ENCODE data around the gene VAMP2. TPM values are rescaled to one million over a fixed set of nuclear protein-coding genes. Genes with fewer than 3 reads are reported as not detected.

VAMP2 gene
- total RNA-seq, 1 donor from 2014 or later: 44.7 TPM

- H3K9me3 Mint-ChIP-seq: no peaks in the 10 kb centered on the region
- DNase-seq (ENCODE audit: extremely low spot score, unreplicated experiment): no peak
- H3K4me3 Mint-ChIP-seq: no peak overlapping the region
- no peaks in the 10 kb centered on the region for H3K36me3 Mint-ChIP-seq
- H3K27me3 Mint-ChIP-seq: peaks cover 4% of the 10 kb centered on the region
- peaks cover under 1% of the 10 kb centered on the region for H3K4me1 Mint-ChIP-seq (ENCODE audit: unreplicated experiment)
- H3K27ac Mint-ChIP-seq: no peak overlapping the region
- TF ChIP-seq, protein P1, sequence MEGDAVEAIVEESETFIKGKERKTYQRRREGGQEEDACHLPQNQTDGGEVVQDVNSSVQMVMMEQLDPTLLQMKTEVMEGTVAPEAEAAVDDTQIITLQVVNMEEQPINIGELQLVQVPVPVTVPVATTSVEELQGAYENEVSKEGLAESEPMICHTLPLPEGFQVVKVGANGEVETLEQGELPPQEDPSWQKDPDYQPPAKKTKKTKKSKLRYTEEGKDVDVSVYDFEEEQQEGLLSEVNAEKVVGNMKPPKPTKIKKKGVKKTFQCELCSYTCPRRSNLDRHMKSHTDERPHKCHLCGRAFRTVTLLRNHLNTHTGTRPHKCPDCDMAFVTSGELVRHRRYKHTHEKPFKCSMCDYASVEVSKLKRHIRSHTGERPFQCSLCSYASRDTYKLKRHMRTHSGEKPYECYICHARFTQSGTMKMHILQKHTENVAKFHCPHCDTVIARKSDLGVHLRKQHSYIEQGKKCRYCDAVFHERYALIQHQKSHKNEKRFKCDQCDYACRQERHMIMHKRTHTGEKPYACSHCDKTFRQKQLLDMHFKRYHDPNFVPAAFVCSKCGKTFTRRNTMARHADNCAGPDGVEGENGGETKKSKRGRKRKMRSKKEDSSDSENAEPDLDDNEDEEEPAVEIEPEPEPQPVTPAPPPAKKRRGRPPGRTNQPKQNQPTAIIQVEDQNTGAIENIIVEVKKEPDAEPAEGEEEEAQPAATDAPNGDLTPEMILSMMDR (conservative IDR thresholded peaks at IDR 0.05): no peak
These were observed 15.5 kb downstream of the VAMP2 start for GRCh38 chr17:8147141-8147804.

DNA sequence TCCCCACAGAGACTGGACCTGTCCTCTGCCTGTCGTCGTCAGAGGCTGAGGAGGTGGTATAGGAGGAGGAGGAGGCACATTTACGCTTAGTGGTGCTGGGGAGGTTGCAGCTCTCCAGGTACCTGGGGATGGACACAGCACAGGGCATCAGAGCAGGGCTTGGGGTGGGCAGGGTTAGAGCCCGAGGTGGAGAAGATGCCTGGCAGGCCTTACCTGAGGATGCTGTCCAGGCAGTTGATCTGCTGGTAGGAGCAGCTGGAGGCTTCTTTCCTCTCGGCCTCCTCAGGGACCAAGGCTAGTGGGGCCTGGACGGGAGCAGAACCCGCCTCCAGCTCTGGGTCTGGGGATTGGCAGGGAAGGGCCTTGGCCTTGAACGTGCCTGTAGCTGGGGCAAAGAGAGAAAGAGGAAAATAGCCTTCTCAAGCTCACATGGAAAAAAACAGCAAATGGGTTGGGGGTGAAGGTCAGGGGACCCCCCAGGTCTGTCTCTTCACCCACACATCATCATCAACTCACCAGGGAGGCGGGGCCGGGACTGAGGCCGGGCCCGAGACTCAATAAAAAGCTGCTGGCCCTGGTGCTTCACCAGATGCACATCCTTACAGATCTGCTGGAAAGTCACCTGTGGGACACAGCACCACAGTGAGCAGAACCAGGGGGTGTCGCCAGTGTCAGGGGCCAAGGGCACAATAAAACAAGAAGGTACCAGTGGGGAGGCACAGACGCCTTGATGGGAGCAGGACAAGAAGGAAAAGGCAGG lies 16.2 kb downstream of the VAMP2 start:
- H3K27me3 Mint-ChIP-seq: peaks cover 1% of the 10 kb centered on the region
- DNase-seq (ENCODE audit: extremely low spot score, unreplicated experiment): no peak
- no peak overlapping the region for H3K27ac Mint-ChIP-seq
- no peaks in the 10 kb centered on the region for H3K36me3 Mint-ChIP-seq
- H3K4me1 Mint-ChIP-seq (ENCODE audit: unreplicated experiment): no peaks in the 10 kb centered on the region
- TF ChIP-seq, protein P1 (conservative IDR thresholded peaks at IDR 0.05): no peak
- H3K4me3 Mint-ChIP-seq: no peak overlapping the region
- no peaks in the 10 kb centered on the region for H3K9me3 Mint-ChIP-seq

GRCh38 chr17:8145811-8146210 lies 16.9 kb downstream of the VAMP2 start:
- no peak for DNase-seq (ENCODE audit: extremely low spot score, unreplicated experiment)
- H3K9me3 Mint-ChIP-seq: no peaks in the 10 kb centered on the region
- H3K4me3 Mint-ChIP-seq: no peak overlapping the region
- H3K27ac Mint-ChIP-seq: no peak overlapping the region
- no peaks in the 10 kb centered on the region for H3K36me3 Mint-ChIP-seq
- TF ChIP-seq, protein P1 (conservative IDR thresholded peaks at IDR 0.05): no peak
- H3K27me3 Mint-ChIP-seq: no peaks in the 10 kb centered on the region
- no peaks in the 10 kb centered on the region for H3K4me1 Mint-ChIP-seq (ENCODE audit: unreplicated experiment)

GRCh38 chr17:8144401-8145231 lies 18.1 kb downstream of the VAMP2 start:
- Mint-ChIP-seq H3K4me3 (no peak overlapping the region), H3K4me1 (ENCODE audit: unreplicated experiment) (no peaks in the 10 kb centered on the region), H3K27ac (no peak overlapping the region), H3K36me3 (no peaks in the 10 kb centered on the region), H3K27me3 (no peaks in the 10 kb centered on the region), H3K9me3 (no peaks in the 10 kb centered on the region)
- no peak for DNase-seq (ENCODE audit: extremely low spot score, unreplicated experiment)
- TF ChIP-seq, protein P1 (conservative IDR thresholded peaks at IDR 0.05): no peak

GRCh38 chr17:8143581-8144400 lies 19.0 kb downstream of the VAMP2 start:
- TF ChIP-seq, protein P1 (conservative IDR thresholded peaks at IDR 0.05): no peak
- no peaks in the 10 kb centered on the region for H3K27me3 Mint-ChIP-seq
- no peaks in the 10 kb centered on the region for H3K4me1 Mint-ChIP-seq (ENCODE audit: unreplicated experiment)
- no peak overlapping the region for H3K27ac Mint-ChIP-seq
- peak; percentile 64 for DNase-seq (ENCODE audit: extremely low spot score, unreplicated experiment)
- no peaks in the 10 kb centered on the region for H3K9me3 Mint-ChIP-seq
- H3K36me3 Mint-ChIP-seq: no peaks in the 10 kb centered on the region
- H3K4me3 Mint-ChIP-seq: no peak overlapping the region
